Activated CD4-positive, CD25-positive, alpha-beta regulatory T cell treated with anti-CD3 and anti-CD28 coated beads, Interleukin-2, amount 50 U/mL, for 24 hours (primary cell): Measurements from ENCODE around the gene SLCO4A1.

ENCODE experiments used
- ATAC-seq, 2 donors: fragments of 150-1000 bp; cut with Tn5 transposase; one replicate each; pipeline ENCODE4 v1.10.0; 2021; ENCODE audit warnings: mild to moderate bottlenecking in 1 of 2, moderate library complexity in 1 of 2

Gene SLCO4A1

GRCh38 chr20:62638055-62638570, 4.2 kb upstream of the SLCO4A1 start:
- ATAC-seq = no peak

GRCh38 chr20:62638679-62639406, 3.5 kb upstream of the SLCO4A1 start:
- ATAC-seq = no peak

- ATAC-seq = no peak
Observed at GRCh38 chr20:62639765-62640164, 2.5 kb upstream of the SLCO4A1 start.

- no peak for ATAC-seq
Observed at GRCh38 chr20:62640870-62641269, 1.4 kb upstream of the SLCO4A1 start.

- no peak for ATAC-seq
Observed at GRCh38 chr20:62641321-62642050, 817 bp upstream of the SLCO4A1 start.

- ATAC-seq = peak; percentile 36 to 42
Observed at GRCh38 chr20:62642666-62643520, 590 bp downstream of the SLCO4A1 start.

GRCh38 chr20:62643521-62644043, 1.3 kb downstream of the SLCO4A1 start:
- no peak for ATAC-seq

GRCh38 chr20:62644044-62644795, 1.9 kb downstream of the SLCO4A1 start:
- no peak for ATAC-seq

GRCh38 chr20:62644802-62645496, 2.6 kb downstream of the SLCO4A1 start:
- ATAC-seq = no peak

GRCh38 chr20:62645613-62646012, 3.3 kb downstream of the SLCO4A1 start:
- no peak for ATAC-seq

GRCh38 chr20:62646851-62647520, 4.7 kb downstream of the SLCO4A1 start:
- no peak for ATAC-seq

- no peak for ATAC-seq
Observed at GRCh38 chr20:62647521-62648317, 5.4 kb downstream of the SLCO4A1 start.

GRCh38 chr20:62648318-62648995, 6.2 kb downstream of the SLCO4A1 start:
- no peak for ATAC-seq

- ATAC-seq = no peak
Observed at GRCh38 chr20:62649140-62649539, 6.8 kb downstream of the SLCO4A1 start.

- no peak for ATAC-seq
Observed at GRCh38 chr20:62650551-62651284, 8.4 kb downstream of the SLCO4A1 start.

GRCh38 chr20:62651285-62652021, 9.2 kb downstream of the SLCO4A1 start:
- peak; percentile 65 to 71 for ATAC-seq

- ATAC-seq = peak; percentile 59 to 63
Observed at GRCh38 chr20:62652041-62652893, 10.0 kb downstream of the SLCO4A1 start.
